Neural cell (in vitro differentiated cells): ENCODE measurements around the gene DBF4. TPM values are rescaled to one million over a fixed set of nuclear protein-coding genes. Genes with fewer than 3 reads are reported as not detected.
A peak's percentile ranks its signal among the peaks of the same experiment; 100 is the strongest.

Experiments used
- H2AFZ ChIP-seq: fragments of 200-600, 300-800 bp; sonication (generic), shearing (Covaris generic); 2 replicates; pipeline ENCODE4 v1.6.0; 2014; ENCODE audit warnings: low read depth, mild to moderate bottlenecking, antibody characterized with exemption, low read length, moderate library complexity
- H3F3A ChIP-seq: fragments of 200-600 bp; shearing (Covaris generic); 2 replicates; pipeline ENCODE4 v1.6.1; 2016; ENCODE audit warnings: mild to moderate bottlenecking, moderate library complexity, mixed read lengths, antibody characterized with exemption, low read length; ENCODE audit not compliant: insufficient read depth, poor library complexity, severe bottlenecking
- H3K27ac ChIP-seq: fragments of 200-600, 300-800 bp; sonication (generic), shearing (Covaris generic); 2 replicates; pipeline ENCODE4 v1.5.1; 2014; ENCODE audit warnings: mild to moderate bottlenecking, low read length, moderate library complexity
- H3K27me3 ChIP-seq: fragments of 300-800, 200-600 bp; sonication (generic), shearing (Covaris generic); 2 replicates; pipeline ENCODE4 v1.6.0; 2014; ENCODE audit warnings: mild to moderate bottlenecking, low read depth, low read length, moderate library complexity; ENCODE audit not compliant: insufficient read depth
- H3K36me3 ChIP-seq: fragments of 300-800, 200-600 bp; sonication (generic), shearing (Covaris generic); 2 replicates; pipeline ENCODE4 v1.5.1; 2014; ENCODE audit warnings: mild to moderate bottlenecking, antibody characterized with exemption, low read length, moderate library complexity; ENCODE audit not compliant: insufficient read depth
- H3K4me2 ChIP-seq: fragments of 300-800, 200-600 bp; sonication (generic), shearing (Covaris generic); 2 replicates; pipeline ENCODE4 v1.6.0; 2014; ENCODE audit warnings: mild to moderate bottlenecking, low read length
- H3K4me3 ChIP-seq: fragments of 300-800, 200-600 bp; sonication (generic), shearing (Covaris generic); 2 replicates; pipeline ENCODE4 v1.5.1; 2014; ENCODE audit warnings: mild to moderate bottlenecking, low read length, moderate library complexity
- H3K79me2 ChIP-seq: fragments of 200-600 bp; shearing (Covaris generic); replicated peaks from 2 replicates; pipeline ENCODE4 v1.6.0; 2014; ENCODE audit warnings: mild to moderate bottlenecking, low read length, moderate library complexity; ENCODE audit not compliant: insufficient read depth
- H3K9ac ChIP-seq: fragments of 300-800, 200-600 bp; sonication (generic), shearing (Covaris generic); 2 replicates; pipeline ENCODE4 v1.6.1; 2016; ENCODE audit warnings: mild to moderate bottlenecking, low read length, mixed read lengths
- H3K9me2 ChIP-seq: fragments of 200-600 bp; shearing (Covaris generic); 2 replicates; pipeline ENCODE4 v1.6.1; 2016; ENCODE audit warnings: mild to moderate bottlenecking, low read length, mixed read lengths; ENCODE audit not compliant: insufficient read depth
- H3K9me3 ChIP-seq: fragments of 200-600, 300-800 bp; sonication (generic), shearing (Covaris generic); 2 replicates; pipeline ENCODE4 v1.6.1; 2016; ENCODE audit warnings: mild to moderate bottlenecking, mixed run types, low read length, moderate library complexity, mixed read lengths
- H4K20me1 ChIP-seq: fragments of 200-600 bp; shearing (Covaris generic); 2 replicates; pipeline ENCODE4 v1.6.1; 2016; ENCODE audit warnings: mild to moderate bottlenecking, mixed run types; ENCODE audit not compliant: insufficient read depth
- EP300 ChIP-seq: fragments of 450-650 bp; conservative IDR thresholded peaks from 2 replicates; pipeline ENCODE4 v1.6.1; 2014; ENCODE audit warnings: antibody characterized with exemption, mild to moderate bottlenecking, moderate library complexity; ENCODE audit not compliant: poor library complexity, severe bottlenecking
- EZH2 ChIP-seq: fragments of 200-600, 300-800 bp; shearing (Covaris generic), sonication (generic); IDR thresholded peaks from 2 replicates; pipeline ENCODE4 v1.6.1; 2014; ENCODE audit warnings: antibody characterized with exemption, low read length, borderline replicate concordance, mild to moderate bottlenecking; ENCODE audit not compliant: insufficient read depth, poor library complexity, severe bottlenecking
- MXI1 ChIP-seq: fragments of 450-650 bp; conservative IDR thresholded peaks from 2 replicates; pipeline ENCODE4 v1.6.1; 2014; ENCODE audit warnings: antibody characterized with exemption, mild to moderate bottlenecking; ENCODE audit not compliant: poor library complexity, severe bottlenecking
- POLR2AphosphoS5 ChIP-seq: IDR thresholded peaks from 2 replicates; pipeline ENCODE4 v1.6.1; 2012
- RAD21 ChIP-seq: fragments of 450-650 bp; conservative IDR thresholded peaks from 2 replicates; pipeline ENCODE4 v1.6.1; 2014; ENCODE audit warnings: antibody characterized with exemption, mild to moderate bottlenecking, moderate library complexity
- SMC3 ChIP-seq: fragments of 450-650 bp; conservative IDR thresholded peaks from 2 replicates; pipeline ENCODE4 v1.6.1; 2014; ENCODE audit warnings: antibody characterized with exemption, mild to moderate bottlenecking, moderate library complexity; ENCODE audit not compliant: poor library complexity
- TAF1 ChIP-seq: IDR thresholded peaks from 2 replicates; pipeline ENCODE4 v1.6.1; 2012; ENCODE audit warnings: low read depth
- polyA plus RNA-seq: library from polyadenylated mRNA; depleted of rRNA; stranded (reverse); fragments of >200 nt; gene quantifications from 2 replicates; pipeline ENCODE4 v1.2.3, GENCODE V29; 2014
- TF ChIP-seq, protein P1 (sequence below): IDR thresholded peaks from 2 replicates; pipeline ENCODE4 v1.6.1; 2012; ENCODE audit warnings: borderline replicate concordance
- TF ChIP-seq, protein P2 (sequence below): fragments of 450-650 bp; IDR thresholded peaks from 2 replicates; pipeline ENCODE4 v1.5.1; 2014; ENCODE audit warnings: antibody characterized with exemption, mild to moderate bottlenecking, moderate library complexity; ENCODE audit not compliant: poor library complexity, severe bottlenecking

DBF4 gene
- polyA plus RNA-seq, 1 donor from 2014 or later = 13.0 TPM

DNA sequence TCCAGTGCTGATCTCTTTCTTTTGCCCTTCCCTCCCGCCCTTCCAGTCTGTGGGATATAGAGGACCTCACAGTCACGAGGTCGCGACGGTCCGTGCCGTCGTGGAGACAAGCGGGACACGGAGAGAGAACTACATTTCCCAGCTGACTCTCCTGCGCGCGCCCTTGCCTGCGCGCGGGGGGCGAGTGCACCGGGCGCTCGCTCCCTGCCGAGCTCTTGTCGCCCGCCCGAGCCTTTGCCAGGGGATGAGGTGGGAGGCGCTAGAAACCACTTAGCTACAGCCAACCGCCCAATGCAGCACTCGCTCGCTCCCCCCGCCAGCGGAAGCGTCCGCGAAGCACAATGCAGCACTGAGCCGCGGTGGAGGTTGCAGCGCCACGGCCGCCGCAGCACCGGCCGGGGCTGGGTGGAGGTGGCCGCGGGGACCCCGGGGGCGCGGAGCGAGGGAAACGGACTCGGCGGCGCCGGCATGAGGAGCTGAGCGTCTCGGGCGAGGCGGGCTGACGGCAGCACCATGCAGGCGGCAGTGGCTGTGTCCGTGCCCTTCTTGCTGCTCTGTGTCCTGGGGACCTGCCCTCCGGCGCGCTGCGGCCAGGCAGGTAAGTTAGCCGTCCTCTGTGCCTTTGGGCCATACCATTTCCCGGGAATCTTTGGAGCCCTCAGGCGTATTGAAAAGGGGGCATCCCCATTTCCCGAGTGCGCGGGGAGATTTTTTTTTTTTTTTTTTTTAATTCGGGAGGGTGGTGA lies 57.8 kb downstream of the DBF4 start, which contains the start of gene ADAM22:
Gene ADAM22, plus strand, starts transcription at position 299 of the 746 bp plus-strand sequence. Its CDS starts 215 bp downstream, at position 514.
- Histone ChIP-seq H3K27me3 (no peaks in the 10 kb centered on the region), H3K9ac (peak within 1 kb of the TSS; percentile 81), H3K36me3 (peaks cover 3% of the 10 kb centered on the region), H3K9me3 (no peaks in the 10 kb centered on the region), H3K27ac (peak within 1 kb of the TSS; percentile 80), H4K20me1 (no peaks in the 10 kb centered on the region), H3K79me2 (peaks cover 5% of the 10 kb centered on the region), H3F3A (peaks cover 4% of the 10 kb centered on the region), H2AFZ (peak within 1 kb of the TSS; percentile 63), H3K9me2 (no peaks in the 10 kb centered on the region), H3K4me2 (peak within 1 kb of the TSS; percentile 56), H3K4me3 (peak within 1 kb of the TSS; percentile 94)
- TF ChIP-seq TAF1 (peak; percentile 94), RAD21 (peak; percentile 37), EP300 (peak; percentile 37), EZH2 (no peak), MXI1 (peak; percentile 74), POLR2AphosphoS5 (peak; percentile 91), SMC3 (peak; percentile 54)
- TF ChIP-seq, protein P1, sequence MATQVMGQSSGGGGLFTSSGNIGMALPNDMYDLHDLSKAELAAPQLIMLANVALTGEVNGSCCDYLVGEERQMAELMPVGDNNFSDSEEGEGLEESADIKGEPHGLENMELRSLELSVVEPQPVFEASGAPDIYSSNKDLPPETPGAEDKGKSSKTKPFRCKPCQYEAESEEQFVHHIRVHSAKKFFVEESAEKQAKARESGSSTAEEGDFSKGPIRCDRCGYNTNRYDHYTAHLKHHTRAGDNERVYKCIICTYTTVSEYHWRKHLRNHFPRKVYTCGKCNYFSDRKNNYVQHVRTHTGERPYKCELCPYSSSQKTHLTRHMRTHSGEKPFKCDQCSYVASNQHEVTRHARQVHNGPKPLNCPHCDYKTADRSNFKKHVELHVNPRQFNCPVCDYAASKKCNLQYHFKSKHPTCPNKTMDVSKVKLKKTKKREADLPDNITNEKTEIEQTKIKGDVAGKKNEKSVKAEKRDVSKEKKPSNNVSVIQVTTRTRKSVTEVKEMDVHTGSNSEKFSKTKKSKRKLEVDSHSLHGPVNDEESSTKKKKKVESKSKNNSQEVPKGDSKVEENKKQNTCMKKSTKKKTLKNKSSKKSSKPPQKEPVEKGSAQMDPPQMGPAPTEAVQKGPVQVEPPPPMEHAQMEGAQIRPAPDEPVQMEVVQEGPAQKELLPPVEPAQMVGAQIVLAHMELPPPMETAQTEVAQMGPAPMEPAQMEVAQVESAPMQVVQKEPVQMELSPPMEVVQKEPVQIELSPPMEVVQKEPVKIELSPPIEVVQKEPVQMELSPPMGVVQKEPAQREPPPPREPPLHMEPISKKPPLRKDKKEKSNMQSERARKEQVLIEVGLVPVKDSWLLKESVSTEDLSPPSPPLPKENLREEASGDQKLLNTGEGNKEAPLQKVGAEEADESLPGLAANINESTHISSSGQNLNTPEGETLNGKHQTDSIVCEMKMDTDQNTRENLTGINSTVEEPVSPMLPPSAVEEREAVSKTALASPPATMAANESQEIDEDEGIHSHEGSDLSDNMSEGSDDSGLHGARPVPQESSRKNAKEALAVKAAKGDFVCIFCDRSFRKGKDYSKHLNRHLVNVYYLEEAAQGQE = peak; percentile 87
- TF ChIP-seq, protein P2, sequence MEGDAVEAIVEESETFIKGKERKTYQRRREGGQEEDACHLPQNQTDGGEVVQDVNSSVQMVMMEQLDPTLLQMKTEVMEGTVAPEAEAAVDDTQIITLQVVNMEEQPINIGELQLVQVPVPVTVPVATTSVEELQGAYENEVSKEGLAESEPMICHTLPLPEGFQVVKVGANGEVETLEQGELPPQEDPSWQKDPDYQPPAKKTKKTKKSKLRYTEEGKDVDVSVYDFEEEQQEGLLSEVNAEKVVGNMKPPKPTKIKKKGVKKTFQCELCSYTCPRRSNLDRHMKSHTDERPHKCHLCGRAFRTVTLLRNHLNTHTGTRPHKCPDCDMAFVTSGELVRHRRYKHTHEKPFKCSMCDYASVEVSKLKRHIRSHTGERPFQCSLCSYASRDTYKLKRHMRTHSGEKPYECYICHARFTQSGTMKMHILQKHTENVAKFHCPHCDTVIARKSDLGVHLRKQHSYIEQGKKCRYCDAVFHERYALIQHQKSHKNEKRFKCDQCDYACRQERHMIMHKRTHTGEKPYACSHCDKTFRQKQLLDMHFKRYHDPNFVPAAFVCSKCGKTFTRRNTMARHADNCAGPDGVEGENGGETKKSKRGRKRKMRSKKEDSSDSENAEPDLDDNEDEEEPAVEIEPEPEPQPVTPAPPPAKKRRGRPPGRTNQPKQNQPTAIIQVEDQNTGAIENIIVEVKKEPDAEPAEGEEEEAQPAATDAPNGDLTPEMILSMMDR = peak; percentile 52

DNA sequence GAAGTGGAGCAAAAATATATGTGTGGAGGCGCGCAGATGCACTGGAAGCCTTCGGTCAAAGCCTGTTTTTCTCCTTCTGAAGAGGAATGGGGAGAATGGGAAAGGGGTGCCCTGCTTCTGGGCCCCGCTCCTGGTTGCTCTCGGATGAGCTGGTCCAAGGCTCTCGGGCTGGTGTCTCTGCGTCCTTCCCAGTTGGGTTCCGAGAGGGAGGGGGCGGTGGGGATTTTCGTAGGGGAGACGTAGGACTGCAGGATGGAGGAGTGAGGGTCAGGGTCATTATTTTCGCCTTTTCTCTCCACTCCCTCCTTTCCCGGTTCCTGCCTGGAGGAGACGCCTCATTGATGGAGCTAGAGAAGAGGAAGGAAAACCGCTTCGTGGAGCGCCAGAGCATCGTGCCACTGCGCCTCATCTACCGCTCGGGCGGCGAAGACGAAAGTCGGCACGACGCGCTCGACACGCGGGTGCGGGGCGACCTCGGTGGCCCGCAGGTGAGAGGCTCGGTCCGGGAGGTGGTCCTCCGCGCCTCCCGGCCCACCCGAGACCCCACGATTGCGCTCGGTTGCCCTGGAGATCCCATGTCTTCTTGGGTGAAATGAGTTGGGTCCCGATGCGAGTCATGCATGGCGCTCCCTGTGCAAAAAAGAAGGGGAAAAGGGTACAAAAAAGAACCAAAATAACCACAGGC lies 58.5 kb downstream of the DBF4 start:
- Histone ChIP-seq H3K9me2 (no peaks in the 10 kb centered on the region), H3K36me3 (peaks cover 5% of the 10 kb centered on the region), H3K4me2 (peak overlapping the region; percentile 56), H4K20me1 (no peaks in the 10 kb centered on the region), H3K79me2 (peaks cover 5% of the 10 kb centered on the region), H3F3A (peaks cover 4% of the 10 kb centered on the region), H3K9me3 (no peaks in the 10 kb centered on the region), H3K27ac (peak overlapping the region; percentile 80), H3K27me3 (no peaks in the 10 kb centered on the region), H3K9ac (peak overlapping the region; percentile 81), H2AFZ (peak overlapping the region; percentile 63), H3K4me3 (peak overlapping the region; percentile 94)
- TF ChIP-seq, protein P2 = no peak
- peak; percentile 71 for TF ChIP-seq MXI1
- TF ChIP-seq RAD21 = peak; percentile 23
- no peak for TF ChIP-seq TAF1
- peak; percentile 10 for TF ChIP-seq POLR2AphosphoS5
- TF ChIP-seq EP300 = no peak
- TF ChIP-seq SMC3 = peak; percentile 12
